ENCODE data around the gene RABEPK.
"Not testable (repeated sequence)": the region's sequence is repeated elsewhere in the genome, so short reads cannot be mapped to it uniquely, and the experiment has no call there.

The RABEPK gene

DNA sequence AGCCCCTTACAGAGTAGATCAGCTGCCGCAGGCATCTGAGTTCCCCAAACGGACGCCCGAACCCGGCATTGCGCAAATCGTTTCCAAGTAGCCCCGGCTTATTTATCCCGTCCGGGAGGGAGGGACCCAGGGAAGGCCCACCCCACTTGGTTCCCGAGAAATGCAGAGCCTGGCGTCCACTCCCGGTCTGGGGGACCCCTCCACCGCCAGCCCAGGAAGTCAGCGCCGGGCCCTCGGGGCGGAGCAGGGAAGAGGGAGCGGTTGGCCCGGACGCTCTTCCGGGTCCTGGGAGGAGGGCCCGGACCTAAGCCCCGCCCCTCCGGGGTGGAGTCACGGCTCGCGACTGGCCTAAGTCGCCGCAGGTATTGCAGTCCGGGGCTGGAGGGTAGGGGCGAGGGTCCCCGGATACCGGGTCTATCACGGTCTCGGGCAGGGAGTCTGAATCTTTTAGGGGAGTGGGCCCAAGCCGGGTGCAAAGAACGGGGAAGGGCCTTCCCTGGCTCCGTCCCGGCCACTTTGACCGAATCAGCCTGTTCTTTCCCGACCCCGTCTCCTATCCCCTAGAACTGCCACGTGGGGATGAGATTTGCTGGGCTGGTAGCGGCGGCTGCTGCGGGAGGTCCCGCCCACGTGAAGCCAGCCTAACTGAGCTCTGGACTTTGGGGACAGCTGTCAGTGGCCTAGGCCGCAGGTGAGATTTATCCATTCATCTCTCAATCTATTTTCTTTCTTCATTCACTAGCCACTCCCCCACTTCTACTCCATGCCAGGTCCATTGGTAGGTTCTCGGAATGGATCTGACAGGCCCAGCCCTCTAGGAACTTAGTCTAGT, at the start of gene RABEPK:
TSS of gene RABEPK (plus strand) at position 327 of the 832 bp plus-strand sequence. CDS start 2,472 bp downstream, outside the sequence.
- DNase-seq, result peak; percentile 77

GRCh38 chr9:125151730-125152129, 48.6 kb upstream of the RABEPK start:
- DNase-seq, result no peak

DNA sequence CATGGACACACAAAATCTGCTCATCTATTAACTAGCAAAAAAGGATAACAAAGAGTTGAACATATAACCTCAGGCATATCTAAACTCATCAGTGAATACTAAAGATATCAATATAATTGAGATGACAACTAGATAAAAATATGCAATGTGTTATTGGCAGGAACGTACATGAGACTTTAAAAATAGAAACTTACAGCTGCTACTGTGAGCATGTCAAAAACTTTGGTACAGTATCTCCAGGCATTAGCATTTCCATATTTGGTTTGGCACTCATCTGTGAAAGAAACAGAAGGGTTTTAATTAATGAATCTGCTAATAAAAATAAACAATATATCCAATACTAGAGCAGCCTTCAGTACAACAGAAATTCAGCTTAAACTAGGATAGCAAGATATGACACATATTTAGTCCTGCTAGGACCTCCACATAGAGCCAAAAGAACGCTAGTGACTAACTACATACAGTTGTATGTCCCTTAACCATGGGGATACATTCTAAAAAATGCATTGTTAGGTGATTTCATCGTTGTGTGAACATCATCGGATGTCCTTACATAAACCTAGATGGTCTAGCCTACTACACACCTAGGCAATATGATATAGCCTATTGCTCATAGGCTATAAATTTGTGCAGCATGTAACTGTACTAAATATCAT, 46.5 kb upstream of the RABEPK start:
- no peak for DNase-seq

DNA sequence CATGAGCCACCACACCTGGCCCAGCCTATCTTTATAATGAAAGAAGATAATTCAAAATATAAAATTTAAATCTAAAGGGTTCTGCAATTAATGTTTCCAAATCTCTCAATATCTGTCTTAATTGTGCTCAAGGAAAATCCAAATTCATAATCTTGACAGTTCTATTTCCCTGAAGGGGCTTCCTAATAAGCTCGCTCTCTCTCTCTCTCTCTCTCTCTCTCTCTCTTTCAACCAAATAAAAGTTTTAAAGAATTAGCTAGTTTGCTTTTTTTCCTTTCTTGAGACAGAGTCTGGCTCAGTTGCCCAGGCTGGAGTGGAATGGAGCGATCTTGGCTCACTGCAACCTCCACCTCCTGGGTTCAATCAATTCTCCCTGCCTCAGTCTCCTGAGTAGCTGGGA, 43.8 kb upstream of the RABEPK start:
- DNase-seq, result no peak

- DNase-seq, result no peak
These were observed 39.6 kb upstream of the RABEPK start for GRCh38 chr9:125160750-125161149.

- DNase-seq, result no peak
These were observed 38.9 kb upstream of the RABEPK start for GRCh38 chr9:125161284-125161918.

DNA sequence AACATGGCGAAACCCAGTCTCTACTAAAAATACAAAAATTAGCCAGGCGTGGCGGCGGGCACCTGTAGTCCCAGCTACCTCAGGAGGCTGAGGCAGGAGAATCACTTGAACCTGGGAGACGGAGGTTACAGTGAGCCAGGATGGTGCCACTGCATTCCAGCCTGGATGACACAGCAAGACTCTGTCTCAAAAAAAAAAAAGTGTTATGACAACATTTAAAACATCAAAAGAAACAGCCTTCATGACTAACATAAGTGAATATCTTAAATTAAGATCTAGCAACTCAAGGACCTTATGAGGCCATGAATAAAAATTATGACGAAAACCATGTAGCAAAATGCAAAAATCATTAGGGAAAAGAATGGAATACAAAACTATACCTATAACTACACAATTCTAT, 37.5 kb upstream of the RABEPK start:
- DNase-seq, result not testable (repeated sequence)

- DNase-seq, result no peak
These were observed 33.6 kb upstream of the RABEPK start for GRCh38 chr9:125166762-125167161.

GRCh38 chr9:125169895-125170294, 30.4 kb upstream of the RABEPK start:
- no peak for DNase-seq

DNA sequence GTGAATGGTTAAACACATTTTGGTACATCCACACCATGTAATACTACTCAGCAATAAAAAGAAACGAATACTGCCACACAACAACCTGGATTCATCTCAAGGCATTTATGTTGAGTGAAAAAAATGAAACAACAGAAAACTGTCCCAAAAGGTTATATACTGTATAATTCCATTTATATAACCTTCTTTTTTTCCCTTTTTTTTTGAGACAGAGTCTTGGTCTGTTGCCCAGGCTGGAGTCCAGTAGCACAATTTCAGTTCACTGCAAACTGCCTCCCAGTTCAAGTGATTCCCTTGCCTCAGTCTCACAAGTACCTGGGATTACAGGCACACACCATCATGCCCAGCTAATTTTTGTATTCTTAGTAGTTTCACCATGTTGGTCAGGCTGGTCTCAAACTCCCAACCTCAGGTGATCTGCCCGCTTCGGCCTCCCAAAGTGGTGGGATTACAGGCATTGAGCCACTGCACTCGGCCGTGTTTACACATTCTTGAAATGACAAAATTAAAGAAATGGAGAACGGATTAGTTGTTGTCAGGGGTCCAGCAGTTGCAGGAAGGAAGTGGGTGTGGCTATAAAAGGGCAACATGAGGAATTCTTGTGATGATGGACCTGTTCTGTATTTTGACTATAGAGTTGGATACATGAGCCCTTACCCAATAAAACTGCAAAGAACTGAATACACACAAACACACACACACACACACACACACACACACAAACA, 28.1 kb upstream of the RABEPK start:
- no peak for DNase-seq

DNA sequence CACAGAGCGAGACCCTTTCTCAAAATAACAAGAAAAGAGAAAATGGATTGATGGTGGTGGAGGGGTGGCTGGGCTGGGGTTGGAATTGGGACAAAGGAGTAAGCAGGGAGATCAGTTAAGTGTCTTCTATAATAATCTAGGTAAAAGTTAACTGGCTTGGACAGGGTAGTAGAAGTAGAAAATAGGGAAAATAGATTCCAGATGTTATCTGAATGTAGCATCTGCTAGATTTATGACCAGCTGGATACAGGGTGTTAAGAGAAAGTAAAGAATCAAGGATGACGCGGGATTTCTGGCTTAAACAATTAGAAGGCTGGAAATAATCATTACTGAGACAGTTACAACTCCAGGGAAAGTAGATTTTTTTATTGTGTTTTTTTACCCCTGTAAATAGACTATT, 23.7 kb upstream of the RABEPK start:
- DNase-seq, result no peak

GRCh38 chr9:125177888-125178287, 22.5 kb upstream of the RABEPK start:
- DNase-seq, result no peak

- DNase-seq, result not testable (repeated sequence)
These were observed 20.6 kb upstream of the RABEPK start for GRCh38 chr9:125179776-125180175.

GRCh38 chr9:125180876-125181275, 19.5 kb upstream of the RABEPK start:
- DNase-seq, result no peak

DNA sequence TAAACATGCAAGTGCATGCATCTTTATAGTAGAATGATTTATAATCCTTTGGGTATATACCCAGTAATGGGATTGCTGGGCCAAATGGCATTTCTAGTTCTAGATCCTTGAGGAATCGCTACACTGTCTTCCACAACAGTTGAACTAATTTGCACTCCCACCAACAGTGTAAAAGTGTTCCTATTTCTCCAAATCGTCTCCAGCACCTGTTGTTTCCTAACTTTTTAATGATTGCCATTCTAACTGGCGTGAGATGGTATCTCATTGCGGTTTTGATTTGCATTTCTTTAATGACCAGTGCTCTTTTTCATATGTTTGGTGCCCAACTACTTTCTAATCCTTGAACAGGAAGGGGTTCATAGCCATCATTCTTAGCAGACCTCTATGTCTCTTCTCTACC, 18.6 kb upstream of the RABEPK start:
- DNase-seq, result not testable (repeated sequence)

DNA sequence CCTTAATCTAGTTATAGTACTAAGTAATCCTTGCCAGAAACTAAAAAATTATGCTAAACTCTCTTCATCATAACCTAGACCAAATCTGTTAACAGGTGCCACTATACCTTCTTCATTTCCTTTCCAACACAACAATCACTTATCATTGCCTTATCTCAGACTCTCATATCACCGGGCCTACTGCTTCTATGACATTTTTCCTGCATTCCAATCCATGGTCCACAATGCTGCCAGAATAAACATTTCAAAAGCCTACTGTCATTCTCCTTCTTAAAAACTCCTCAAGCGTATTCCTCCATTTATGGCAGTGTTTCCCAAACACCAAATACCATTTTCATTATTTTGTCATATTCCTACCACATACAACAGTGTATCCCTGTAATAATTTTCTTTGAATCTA, 17.3 kb upstream of the RABEPK start:
- no peak for DNase-seq

DNA sequence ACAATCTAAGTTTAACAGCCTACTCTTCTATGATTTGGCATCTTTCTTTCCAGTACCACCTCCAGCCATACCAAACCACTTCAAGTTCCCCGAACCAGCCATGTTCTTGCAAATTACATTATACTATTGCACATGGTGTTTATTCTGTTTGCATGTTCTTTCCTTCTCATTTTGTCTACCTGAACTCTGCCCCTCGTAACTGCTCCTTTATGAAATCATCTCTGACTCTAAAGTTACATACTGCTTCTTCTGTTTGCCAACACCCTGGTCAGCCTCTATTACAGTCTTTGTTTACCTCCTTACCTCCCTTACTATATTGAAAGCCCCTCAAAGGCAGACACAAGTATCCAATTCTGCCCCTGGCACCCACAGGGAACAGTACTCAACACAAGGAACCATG, 16.8 kb upstream of the RABEPK start:
- DNase-seq, result no peak

DNA sequence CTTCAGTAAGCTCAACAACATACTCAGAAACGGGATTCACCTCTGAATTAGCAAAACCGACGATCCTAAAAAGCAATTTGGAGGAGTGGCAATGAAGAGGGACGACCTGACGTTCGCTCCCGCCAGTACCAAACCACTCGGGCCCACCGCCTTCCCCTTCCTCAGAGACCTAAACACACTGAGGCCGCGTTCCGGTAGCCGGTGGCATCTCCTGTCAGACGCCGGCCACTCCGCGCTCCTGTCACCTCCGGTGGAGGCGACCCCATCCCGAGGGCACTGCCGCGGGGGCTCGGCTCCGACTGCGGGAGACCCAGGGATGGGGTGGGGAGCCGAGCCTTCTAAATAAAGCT, 11.4 kb upstream of the RABEPK start:
- DNase-seq, result no peak

- peak; percentile 85 for DNase-seq
These were observed 10.7 kb upstream of the RABEPK start, which contains the start of gene PPP6C for GRCh38 chr9:125189361-125190289. PPP6C (minus strand) TSS chr9:125189803; CDS start chr9:125189718, 85 bp downstream.

DNA sequence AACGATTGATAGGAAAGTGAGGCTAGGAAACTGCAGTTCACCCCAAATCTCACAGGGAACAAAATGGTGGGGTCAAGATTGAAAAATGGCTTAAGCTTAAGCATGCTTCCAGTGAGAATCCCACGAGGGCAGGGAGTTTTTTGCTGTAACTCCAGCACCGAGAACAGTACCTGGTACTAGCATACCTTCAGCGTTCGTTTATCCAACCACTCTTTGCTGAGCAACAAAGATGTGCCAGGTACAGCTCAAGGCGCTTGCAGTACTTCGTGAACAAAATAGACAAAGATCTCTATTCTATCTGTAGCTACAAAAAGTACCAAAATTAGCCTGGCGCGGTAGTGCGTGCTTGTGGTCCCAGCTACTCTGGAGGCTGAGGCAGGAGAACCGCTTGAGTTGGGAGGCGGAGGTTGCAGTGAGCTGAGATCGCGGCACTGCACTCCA, 10.0 kb upstream of the RABEPK start:
- DNase-seq, result no peak

GRCh38 chr9:125194466-125194865, 5.9 kb upstream of the RABEPK start:
- DNase-seq, result not testable (repeated sequence)

DNA sequence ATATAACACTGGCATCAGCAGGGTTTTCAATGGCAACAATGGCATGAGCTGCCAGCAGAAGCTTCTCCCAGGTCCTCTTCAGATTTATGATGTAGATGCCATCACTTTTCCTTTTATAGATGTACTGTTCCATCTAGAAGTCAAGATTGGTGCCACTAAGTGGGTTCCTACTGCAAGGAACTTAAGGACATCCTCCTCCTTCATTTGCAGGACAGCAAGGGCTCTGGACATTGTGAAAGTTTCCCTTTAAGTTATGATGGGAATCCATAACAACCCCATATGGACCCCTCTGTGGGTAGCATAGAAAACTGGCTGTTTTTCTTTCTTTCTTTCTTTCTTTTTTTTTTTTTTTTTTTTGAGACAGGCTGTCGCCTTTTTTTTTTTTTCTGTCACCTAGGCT, 4.8 kb upstream of the RABEPK start:
- DNase-seq, result not testable (repeated sequence)

Data from DMS 273 treated with DMSO at 0.1 percent for 48 hours (cell line).